Ishikawa (cell line): Measurements from ENCODE around the gene DGKA.

ENCODE experiments used
- CEBPB ChIP-seq: IDR thresholded peaks from 2 replicates; pipeline ENCODE4 v1.6.1; 2012
- CREB1 ChIP-seq: IDR thresholded peaks from 2 replicates; pipeline ENCODE4 v1.6.1; 2012; ENCODE audit warnings: low read depth
- EGR1 ChIP-seq: IDR thresholded peaks from 2 replicates; pipeline ENCODE4 v1.6.1; 2012
- EP300 ChIP-seq: IDR thresholded peaks from 2 replicates; pipeline ENCODE4 v1.6.1; 2012; ENCODE audit warnings: borderline replicate concordance
- FOXM1 ChIP-seq: IDR thresholded peaks from 2 replicates; pipeline ENCODE4 v1.6.1; 2012; ENCODE audit warnings: low read depth, borderline replicate concordance
- NFIC ChIP-seq: IDR thresholded peaks from 2 replicates; pipeline ENCODE4 v1.6.1; 2012
- RAD21 ChIP-seq: IDR thresholded peaks from 2 replicates; pipeline ENCODE4 v1.6.1; 2012; ENCODE audit warnings: low read depth
- TAF1 ChIP-seq: IDR thresholded peaks from 2 replicates; pipeline ENCODE4 v1.6.1; 2012; ENCODE audit warnings: low read depth, mild to moderate bottlenecking
- TCF12 ChIP-seq: IDR thresholded peaks from 2 replicates; pipeline ENCODE4 v1.6.1; 2012; ENCODE audit warnings: low read depth
- TEAD4 ChIP-seq: IDR thresholded peaks from 2 replicates; pipeline ENCODE4 v1.6.1; 2012
- YY1 ChIP-seq: IDR thresholded peaks from 2 replicates; pipeline ENCODE4 v1.6.1; 2012; ENCODE audit warnings: low read depth
- ZBTB7A ChIP-seq: IDR thresholded peaks from 2 replicates; pipeline ENCODE4 v1.6.1; 2012; ENCODE audit warnings: low read depth
- TF ChIP-seq, protein P1 (sequence below): IDR thresholded peaks from 2 replicates; pipeline ENCODE4 v1.6.1; 2012
- TF ChIP-seq, protein P2 (sequence below): IDR thresholded peaks from 2 replicates; pipeline ENCODE4 v1.6.1; 2012; ENCODE audit warnings: low read depth, mild to moderate bottlenecking
- TF ChIP-seq, protein P3 (sequence below): IDR thresholded peaks from 2 replicates; pipeline ENCODE4 v1.6.1; 2012

DGKA gene

DNA sequence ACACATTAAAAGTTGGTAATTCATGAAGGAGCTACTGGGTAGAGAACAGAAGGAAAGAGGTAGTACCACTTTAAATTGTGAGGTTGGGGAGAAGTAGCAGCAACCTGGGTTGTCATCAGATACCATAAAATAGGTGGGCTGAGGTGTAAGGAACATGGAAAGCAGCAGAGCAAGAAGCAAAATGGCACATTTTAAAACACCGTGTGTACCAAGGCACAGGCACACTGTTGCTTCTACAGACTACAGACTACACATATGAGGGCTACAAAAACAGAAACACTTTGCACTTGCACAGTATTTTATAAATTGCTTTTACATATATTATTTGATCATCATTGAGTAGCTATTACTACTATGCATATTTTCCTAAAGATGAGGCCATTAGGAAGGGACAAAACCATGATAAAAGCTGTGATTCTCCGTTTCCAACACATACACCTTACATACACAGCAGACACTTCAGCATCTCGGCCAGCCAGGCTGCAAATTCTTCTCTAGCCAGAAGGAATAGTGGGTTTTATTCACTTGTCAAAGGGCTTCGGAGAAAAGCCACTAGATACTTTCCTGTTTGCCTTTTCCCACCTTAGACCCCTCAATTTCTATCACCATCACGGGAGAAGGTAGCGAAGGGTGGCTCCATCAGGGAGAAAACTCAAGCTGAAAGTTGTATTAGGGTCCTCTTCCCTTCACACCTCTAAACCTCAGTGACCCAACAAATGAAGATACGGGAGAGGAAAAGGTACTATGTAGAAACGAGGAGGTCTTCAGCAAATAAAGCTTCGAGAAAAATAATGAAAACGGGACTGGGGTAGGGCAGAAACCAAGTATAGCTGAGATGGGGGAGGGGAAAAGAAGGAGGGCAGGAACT, 4.9 kb upstream of the DGKA start:
- TF ChIP-seq, protein P1, sequence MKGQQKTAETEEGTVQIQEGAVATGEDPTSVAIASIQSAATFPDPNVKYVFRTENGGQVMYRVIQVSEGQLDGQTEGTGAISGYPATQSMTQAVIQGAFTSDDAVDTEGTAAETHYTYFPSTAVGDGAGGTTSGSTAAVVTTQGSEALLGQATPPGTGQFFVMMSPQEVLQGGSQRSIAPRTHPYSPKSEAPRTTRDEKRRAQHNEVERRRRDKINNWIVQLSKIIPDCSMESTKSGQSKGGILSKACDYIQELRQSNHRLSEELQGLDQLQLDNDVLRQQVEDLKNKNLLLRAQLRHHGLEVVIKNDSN = no peak
- TF ChIP-seq, protein P2, sequence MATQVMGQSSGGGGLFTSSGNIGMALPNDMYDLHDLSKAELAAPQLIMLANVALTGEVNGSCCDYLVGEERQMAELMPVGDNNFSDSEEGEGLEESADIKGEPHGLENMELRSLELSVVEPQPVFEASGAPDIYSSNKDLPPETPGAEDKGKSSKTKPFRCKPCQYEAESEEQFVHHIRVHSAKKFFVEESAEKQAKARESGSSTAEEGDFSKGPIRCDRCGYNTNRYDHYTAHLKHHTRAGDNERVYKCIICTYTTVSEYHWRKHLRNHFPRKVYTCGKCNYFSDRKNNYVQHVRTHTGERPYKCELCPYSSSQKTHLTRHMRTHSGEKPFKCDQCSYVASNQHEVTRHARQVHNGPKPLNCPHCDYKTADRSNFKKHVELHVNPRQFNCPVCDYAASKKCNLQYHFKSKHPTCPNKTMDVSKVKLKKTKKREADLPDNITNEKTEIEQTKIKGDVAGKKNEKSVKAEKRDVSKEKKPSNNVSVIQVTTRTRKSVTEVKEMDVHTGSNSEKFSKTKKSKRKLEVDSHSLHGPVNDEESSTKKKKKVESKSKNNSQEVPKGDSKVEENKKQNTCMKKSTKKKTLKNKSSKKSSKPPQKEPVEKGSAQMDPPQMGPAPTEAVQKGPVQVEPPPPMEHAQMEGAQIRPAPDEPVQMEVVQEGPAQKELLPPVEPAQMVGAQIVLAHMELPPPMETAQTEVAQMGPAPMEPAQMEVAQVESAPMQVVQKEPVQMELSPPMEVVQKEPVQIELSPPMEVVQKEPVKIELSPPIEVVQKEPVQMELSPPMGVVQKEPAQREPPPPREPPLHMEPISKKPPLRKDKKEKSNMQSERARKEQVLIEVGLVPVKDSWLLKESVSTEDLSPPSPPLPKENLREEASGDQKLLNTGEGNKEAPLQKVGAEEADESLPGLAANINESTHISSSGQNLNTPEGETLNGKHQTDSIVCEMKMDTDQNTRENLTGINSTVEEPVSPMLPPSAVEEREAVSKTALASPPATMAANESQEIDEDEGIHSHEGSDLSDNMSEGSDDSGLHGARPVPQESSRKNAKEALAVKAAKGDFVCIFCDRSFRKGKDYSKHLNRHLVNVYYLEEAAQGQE = no peak
- TF ChIP-seq FOXM1 (no peak), RAD21 (no peak), NFIC (no peak), CEBPB (no peak), TEAD4 (no peak), EGR1 (no peak), EP300 (no peak), YY1 (no peak), TCF12 (no peak), CREB1 (no peak), ZBTB7A (no peak)
- TF ChIP-seq, protein P3, sequence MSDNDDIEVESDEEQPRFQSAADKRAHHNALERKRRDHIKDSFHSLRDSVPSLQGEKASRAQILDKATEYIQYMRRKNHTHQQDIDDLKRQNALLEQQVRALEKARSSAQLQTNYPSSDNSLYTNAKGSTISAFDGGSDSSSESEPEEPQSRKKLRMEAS = no peak

DNA sequence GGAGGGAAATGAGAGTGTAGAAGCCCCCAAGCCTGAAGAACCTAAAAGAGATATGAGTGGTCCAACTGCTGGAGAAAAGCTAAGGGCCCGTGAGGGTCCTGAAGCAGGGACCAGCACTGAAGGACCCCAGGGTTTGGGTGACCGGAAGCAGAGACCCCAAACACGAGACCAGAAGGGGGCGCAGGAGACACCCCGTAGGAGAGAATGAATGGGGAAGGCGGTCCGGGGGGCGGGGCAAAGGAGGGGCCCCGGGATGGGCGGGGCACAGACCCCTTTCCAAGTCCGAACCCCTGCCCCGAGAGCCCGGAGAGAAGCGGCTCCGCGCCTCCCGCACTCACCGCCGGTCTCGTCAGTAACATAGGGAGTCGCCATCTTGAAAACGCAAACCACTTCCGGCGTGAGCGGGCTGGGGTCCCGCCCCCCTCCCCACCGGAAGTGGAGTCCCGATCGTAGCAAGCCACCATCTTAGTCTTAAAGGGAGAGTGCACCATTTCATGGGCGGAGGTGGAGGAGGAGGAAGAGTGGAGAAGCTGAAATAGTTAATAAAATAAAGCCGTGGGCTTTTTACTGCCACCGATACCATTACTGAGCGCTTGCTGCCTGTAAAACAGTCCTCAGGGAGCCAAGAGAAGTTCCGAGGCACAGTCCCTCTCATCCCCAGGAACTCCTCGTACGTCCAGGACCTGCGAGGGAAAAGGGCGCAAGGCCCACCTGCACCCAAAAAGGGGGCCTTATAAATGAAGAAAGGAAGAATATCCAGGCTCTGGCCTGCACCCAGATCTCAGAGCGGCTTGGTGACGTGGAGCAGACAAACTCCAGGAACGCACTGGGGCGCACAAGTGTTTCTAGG, 4.0 kb upstream of the DGKA start:
- TF ChIP-seq YY1 = peak; percentile 97
- no peak for TF ChIP-seq CEBPB
- TF ChIP-seq, protein P2 = no peak
- TF ChIP-seq EGR1 = peak; percentile 39; the same call in 1 of the 2 replicates
- no peak for TF ChIP-seq TEAD4
- TF ChIP-seq, protein P3 = peak; percentile 73
- peak; percentile 84; the same call in 1 of the 2 replicates for TF ChIP-seq TAF1
- peak; percentile 100 for TF ChIP-seq ZBTB7A
- TF ChIP-seq RAD21 = peak; percentile 26; the same call in 1 of the 2 replicates
- no peak for TF ChIP-seq EP300

DNA sequence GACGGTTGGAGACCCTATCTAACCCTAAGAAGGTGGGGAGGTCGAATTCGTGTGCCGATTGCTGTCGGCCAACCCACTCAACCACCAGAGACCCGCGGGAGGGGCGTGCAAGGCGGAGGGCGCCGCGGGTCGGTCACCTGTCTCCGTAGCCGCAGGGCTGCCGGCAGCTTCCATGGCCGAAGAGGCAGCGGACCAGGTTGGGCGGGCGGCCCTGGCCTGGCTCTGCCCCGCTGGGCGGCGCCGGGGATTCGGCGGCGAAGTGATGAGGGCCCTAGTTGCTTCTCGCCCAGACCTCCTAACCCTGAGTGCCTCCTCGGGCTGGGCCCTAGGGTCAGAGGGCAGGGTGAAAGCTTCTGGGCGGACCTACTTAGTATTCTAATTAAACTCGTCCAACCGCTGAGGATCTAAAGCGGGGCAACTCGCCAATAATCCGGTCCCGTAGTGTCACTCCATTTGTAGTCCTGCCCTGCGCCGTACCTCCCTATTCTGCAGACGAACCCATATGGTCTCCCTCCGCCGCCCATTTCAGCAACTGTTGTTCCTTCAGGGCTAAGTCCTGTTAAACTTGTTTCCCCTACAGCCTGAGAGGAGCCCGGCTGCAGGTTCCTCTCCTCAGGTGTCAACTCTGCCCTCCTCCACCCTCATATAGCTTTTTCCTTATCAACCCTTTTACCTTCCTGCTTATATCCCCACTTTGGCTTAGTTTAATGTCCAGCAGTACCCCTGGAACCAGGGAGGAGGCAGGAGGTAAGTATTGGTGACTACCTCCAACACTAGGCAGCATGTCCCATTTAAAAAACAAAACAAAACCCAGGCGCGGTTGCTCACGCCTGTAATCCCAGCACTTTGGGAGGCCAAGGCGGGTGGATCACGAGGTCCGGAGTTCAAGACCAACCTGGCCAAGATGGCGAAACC, 3.1 kb upstream of the DGKA start, which contains the start of gene PYM1:
Gene PYM1 (minus strand): TSS at position 307 of the 915 bp plus-strand sequence. CDS start 133 bp downstream, at position 174.
- TF ChIP-seq RAD21 = no peak
- 0 out of 2 replicates have a peak, but pooled peaks have one; percentile 52 for TF ChIP-seq TCF12
- TF ChIP-seq NFIC = peak; percentile 83
- TF ChIP-seq YY1 = peak; percentile 8
- no peak for TF ChIP-seq CEBPB
- TF ChIP-seq EP300 = no peak; the same call in none of the 2 replicates
- TF ChIP-seq, protein P1 = peak; percentile 46
- peak; percentile 52; the same call in 1 of the 2 replicates for TF ChIP-seq TAF1
- TF ChIP-seq, protein P3 = 0 out of 2 replicates have a peak, but pooled peaks have one; percentile 26
- TF ChIP-seq ZBTB7A = no peak
- peak; percentile 47; the same call in 1 of the 2 replicates for TF ChIP-seq FOXM1
- no peak for TF ChIP-seq CREB1
- no peak for TF ChIP-seq EGR1
- TF ChIP-seq, protein P2 = no peak
- 0 out of 2 replicates have a peak, but pooled peaks have one; percentile 18 for TF ChIP-seq TEAD4
